ENCODE data around the gene HNRNPA3. TPM values are rescaled to one million over a fixed set of nuclear protein-coding genes. Genes with fewer than 3 reads are reported as not detected.
A peak's percentile ranks its signal among the peaks of the same experiment; 100 is the strongest.
"Not testable (repeated sequence)": the region's sequence is repeated elsewhere in the genome, so short reads cannot be mapped to it uniquely, and the experiment has no call there.

The HNRNPA3 gene
- total RNA-seq, 1 donor from 2014 or later, result 339 TPM

- no peaks in the 10 kb centered on the region for H3K9me3 Mint-ChIP-seq (ENCODE audit: low read depth)
- H3K4me1 Mint-ChIP-seq (ENCODE audit: low read depth), result peaks cover 14% of the 10 kb centered on the region
- no peaks in the 10 kb centered on the region for H3K27me3 Mint-ChIP-seq
- DNase-seq (ENCODE audit: low spot score, unreplicated experiment), result no peak
- no peaks in the 10 kb centered on the region for H3K36me3 Mint-ChIP-seq (ENCODE audit: insufficient read depth)
- TF ChIP-seq, protein P1, sequence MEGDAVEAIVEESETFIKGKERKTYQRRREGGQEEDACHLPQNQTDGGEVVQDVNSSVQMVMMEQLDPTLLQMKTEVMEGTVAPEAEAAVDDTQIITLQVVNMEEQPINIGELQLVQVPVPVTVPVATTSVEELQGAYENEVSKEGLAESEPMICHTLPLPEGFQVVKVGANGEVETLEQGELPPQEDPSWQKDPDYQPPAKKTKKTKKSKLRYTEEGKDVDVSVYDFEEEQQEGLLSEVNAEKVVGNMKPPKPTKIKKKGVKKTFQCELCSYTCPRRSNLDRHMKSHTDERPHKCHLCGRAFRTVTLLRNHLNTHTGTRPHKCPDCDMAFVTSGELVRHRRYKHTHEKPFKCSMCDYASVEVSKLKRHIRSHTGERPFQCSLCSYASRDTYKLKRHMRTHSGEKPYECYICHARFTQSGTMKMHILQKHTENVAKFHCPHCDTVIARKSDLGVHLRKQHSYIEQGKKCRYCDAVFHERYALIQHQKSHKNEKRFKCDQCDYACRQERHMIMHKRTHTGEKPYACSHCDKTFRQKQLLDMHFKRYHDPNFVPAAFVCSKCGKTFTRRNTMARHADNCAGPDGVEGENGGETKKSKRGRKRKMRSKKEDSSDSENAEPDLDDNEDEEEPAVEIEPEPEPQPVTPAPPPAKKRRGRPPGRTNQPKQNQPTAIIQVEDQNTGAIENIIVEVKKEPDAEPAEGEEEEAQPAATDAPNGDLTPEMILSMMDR (IDR thresholded peaks at IDR 0.05; ENCODE audit: unreplicated experiment), result no peak
- H3K27ac Mint-ChIP-seq, result peak overlapping the region; percentile 81
- no peak overlapping the region for H3K4me3 Mint-ChIP-seq (ENCODE audit: low read depth)
Measured at GRCh38 chr2:177174486-177174885, 38.1 kb upstream of the HNRNPA3 start.

GRCh38 chr2:177175917-177176668, 36.5 kb upstream of the HNRNPA3 start:
- H3K4me1 Mint-ChIP-seq (ENCODE audit: low read depth), result peaks cover 3% of the 10 kb centered on the region
- DNase-seq (ENCODE audit: low spot score, unreplicated experiment), result no peak
- no peaks in the 10 kb centered on the region for H3K9me3 Mint-ChIP-seq (ENCODE audit: low read depth)
- H3K27me3 Mint-ChIP-seq, result no peaks in the 10 kb centered on the region
- TF ChIP-seq, protein P1 (IDR thresholded peaks at IDR 0.05; ENCODE audit: unreplicated experiment), result no peak
- H3K36me3 Mint-ChIP-seq (ENCODE audit: insufficient read depth), result no peaks in the 10 kb centered on the region
- peak overlapping the region; percentile 81 for H3K27ac Mint-ChIP-seq
- H3K4me3 Mint-ChIP-seq (ENCODE audit: low read depth), result no peak overlapping the region

DNA sequence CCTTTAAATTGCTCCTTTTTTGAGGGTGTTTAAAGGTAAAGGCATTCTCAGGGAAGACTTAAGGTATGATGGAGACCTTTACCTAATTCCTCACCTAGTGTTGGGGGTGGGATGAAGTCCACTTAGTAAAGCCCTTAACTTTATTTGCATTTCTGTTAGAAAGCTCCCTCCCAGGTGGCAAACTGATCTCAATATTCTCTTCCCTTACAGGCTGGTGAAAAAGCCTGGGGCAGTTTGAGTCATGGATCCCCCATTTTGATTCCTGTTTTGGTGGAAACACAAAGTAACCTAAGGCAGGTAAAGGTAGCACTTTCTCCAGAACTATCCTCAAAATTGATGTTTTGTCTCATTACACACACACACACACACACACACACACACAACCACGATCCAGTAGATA, 33.8 kb upstream of the HNRNPA3 start:
- TF ChIP-seq, protein P1 (IDR thresholded peaks at IDR 0.05; ENCODE audit: unreplicated experiment), result no peak
- Mint-ChIP-seq H3K4me3 (ENCODE audit: low read depth) (no peak overlapping the region), H3K36me3 (ENCODE audit: insufficient read depth) (no peaks in the 10 kb centered on the region), H3K4me1 (ENCODE audit: low read depth) (peaks cover 2% of the 10 kb centered on the region), H3K27ac (no peak overlapping the region), H3K9me3 (ENCODE audit: low read depth) (no peaks in the 10 kb centered on the region), H3K27me3 (no peaks in the 10 kb centered on the region)
- DNase-seq (ENCODE audit: low spot score, unreplicated experiment), result no peak

DNA sequence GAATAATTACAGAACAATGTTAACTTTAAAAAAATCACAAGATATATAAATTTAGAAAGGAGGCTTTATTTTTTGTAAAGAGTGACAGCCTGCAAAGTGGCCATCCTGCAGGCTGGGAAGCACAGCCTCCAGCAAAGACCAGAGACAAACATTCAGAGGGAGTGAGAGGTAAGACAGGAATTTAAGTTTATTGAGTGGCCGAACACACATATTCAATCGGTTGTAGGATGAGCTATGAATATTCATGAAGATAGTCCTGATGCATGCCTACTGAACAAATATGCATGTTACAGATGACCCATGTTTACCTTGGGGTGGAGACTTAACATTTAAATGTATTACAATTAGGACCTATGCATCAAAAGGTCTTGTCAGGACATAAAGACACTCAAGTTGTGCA, 33.4 kb upstream of the HNRNPA3 start:
- no peak for DNase-seq (ENCODE audit: low spot score, unreplicated experiment)
- Mint-ChIP-seq H3K9me3 (ENCODE audit: low read depth) (no peaks in the 10 kb centered on the region), H3K4me3 (ENCODE audit: low read depth) (no peak overlapping the region), H3K27me3 (no peaks in the 10 kb centered on the region), H3K4me1 (ENCODE audit: low read depth) (peaks cover 2% of the 10 kb centered on the region), H3K27ac (no peak overlapping the region), H3K36me3 (ENCODE audit: insufficient read depth) (no peaks in the 10 kb centered on the region)
- TF ChIP-seq, protein P1 (IDR thresholded peaks at IDR 0.05; ENCODE audit: unreplicated experiment), result no peak

GRCh38 chr2:177179671-177180070, 32.9 kb upstream of the HNRNPA3 start:
- H3K4me1 Mint-ChIP-seq (ENCODE audit: low read depth); H3K9me3 Mint-ChIP-seq (ENCODE audit: low read depth); H3K36me3 Mint-ChIP-seq (ENCODE audit: insufficient read depth); H3K27me3 Mint-ChIP-seq; H3K27ac Mint-ChIP-seq; DNase-seq (ENCODE audit: low spot score, unreplicated experiment); H3K4me3 Mint-ChIP-seq (ENCODE audit: low read depth): not testable (repeated sequence)
